Measurements from ENCODE around the gene EVA1B. TPM values are rescaled to one million over a fixed set of nuclear protein-coding genes. Genes with fewer than 3 reads are reported as not detected.
A peak's percentile ranks its signal among the peaks of the same experiment; 100 is the strongest.

EVA1B gene
- total RNA-seq, 1 donor from 2014 or later = 251 TPM

DNA sequence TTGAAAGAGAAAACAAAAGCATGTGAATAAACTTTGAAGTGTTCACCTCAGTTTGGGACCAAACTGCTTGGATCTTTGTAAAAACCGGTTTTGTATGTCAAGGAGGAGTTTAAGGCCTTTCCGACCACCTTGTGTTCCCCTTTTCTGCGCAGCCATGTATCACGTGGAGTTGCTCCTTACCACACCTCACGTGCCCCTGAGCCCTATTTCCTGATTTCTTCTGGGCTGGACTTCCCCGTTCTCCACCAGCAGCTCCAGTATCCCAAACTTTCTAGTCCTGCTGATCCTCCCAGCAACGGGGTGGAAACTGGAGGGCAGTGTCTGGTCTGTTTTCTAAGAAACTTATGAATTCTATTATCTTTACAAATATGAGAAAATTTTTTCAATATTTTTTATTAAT, 18.9 kb downstream of the EVA1B start:
- Histone ChIP-seq H3K27me3 (no peaks in the 10 kb centered on the region), H3K4me3 (no peak overlapping the region), H3K36me3 (peaks cover 42 to 47% of the 10 kb centered on the region in 2 donors), H3K4me1 (peaks cover 4 to 13% of the 10 kb centered on the region in 2 donors), H3K27ac (peak overlapping the region in 1 of 2 donors; percentile 19), H3K9me3 (no peaks in the 10 kb centered on the region)
- intact Hi-C loops (cut with DNase I) = no loop called here
- DNase-seq (ENCODE audit: low spot score in 2 of 2) = no peak
- TF ChIP-seq, protein P1, sequence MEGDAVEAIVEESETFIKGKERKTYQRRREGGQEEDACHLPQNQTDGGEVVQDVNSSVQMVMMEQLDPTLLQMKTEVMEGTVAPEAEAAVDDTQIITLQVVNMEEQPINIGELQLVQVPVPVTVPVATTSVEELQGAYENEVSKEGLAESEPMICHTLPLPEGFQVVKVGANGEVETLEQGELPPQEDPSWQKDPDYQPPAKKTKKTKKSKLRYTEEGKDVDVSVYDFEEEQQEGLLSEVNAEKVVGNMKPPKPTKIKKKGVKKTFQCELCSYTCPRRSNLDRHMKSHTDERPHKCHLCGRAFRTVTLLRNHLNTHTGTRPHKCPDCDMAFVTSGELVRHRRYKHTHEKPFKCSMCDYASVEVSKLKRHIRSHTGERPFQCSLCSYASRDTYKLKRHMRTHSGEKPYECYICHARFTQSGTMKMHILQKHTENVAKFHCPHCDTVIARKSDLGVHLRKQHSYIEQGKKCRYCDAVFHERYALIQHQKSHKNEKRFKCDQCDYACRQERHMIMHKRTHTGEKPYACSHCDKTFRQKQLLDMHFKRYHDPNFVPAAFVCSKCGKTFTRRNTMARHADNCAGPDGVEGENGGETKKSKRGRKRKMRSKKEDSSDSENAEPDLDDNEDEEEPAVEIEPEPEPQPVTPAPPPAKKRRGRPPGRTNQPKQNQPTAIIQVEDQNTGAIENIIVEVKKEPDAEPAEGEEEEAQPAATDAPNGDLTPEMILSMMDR (IDR thresholded peaks at IDR 0.05) = no peak

GRCh38 chr1:36303650-36304360, 19.6 kb downstream of the EVA1B start:
- no peak overlapping the region for H3K4me3 ChIP-seq
- no peak for DNase-seq (ENCODE audit: low spot score in 2 of 2)
- TF ChIP-seq, protein P1 (IDR thresholded peaks at IDR 0.05) = no peak
- no peaks in the 10 kb centered on the region for H3K27me3 ChIP-seq
- no peak overlapping the region for H3K27ac ChIP-seq
- peaks cover 4 to 13% of the 10 kb centered on the region in 2 donors for H3K4me1 ChIP-seq
- H3K9me3 ChIP-seq = no peaks in the 10 kb centered on the region
- intact Hi-C loops (cut with DNase I) = no loop called here
- H3K36me3 ChIP-seq = peaks cover 42 to 54% of the 10 kb centered on the region in 2 donors

DNA sequence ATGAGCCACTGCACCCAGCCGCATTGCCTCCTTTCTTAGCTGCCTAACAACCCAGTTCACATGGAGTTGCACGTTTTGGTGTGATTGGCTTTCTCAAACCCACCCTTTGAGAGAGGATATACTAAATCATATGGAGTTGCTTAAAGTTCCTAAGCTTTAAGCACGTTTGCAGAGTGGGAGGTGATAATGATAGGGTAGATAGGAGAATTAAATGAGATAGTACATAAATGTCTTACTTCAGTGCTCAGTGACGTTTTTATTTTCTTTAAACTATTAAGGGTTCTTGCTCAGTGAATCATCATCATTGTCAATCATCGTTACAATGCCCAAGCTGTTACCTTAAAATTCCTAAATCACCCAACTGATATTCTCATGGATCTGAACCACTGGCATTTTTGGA, 20.2 kb downstream of the EVA1B start:
- no peak overlapping the region for H3K4me3 ChIP-seq
- H3K36me3 ChIP-seq = peaks cover 45 to 60% of the 10 kb centered on the region in 2 donors
- no peaks in the 10 kb centered on the region for H3K27me3 ChIP-seq
- no peak overlapping the region for H3K27ac ChIP-seq
- no peaks in the 10 kb centered on the region for H3K9me3 ChIP-seq
- intact Hi-C loops (cut with DNase I) = no loop called here
- TF ChIP-seq, protein P1 (IDR thresholded peaks at IDR 0.05) = no peak
- DNase-seq (ENCODE audit: low spot score in 2 of 2) = no peak
- H3K4me1 ChIP-seq = peaks cover 4 to 13% of the 10 kb centered on the region in 2 donors

DNA sequence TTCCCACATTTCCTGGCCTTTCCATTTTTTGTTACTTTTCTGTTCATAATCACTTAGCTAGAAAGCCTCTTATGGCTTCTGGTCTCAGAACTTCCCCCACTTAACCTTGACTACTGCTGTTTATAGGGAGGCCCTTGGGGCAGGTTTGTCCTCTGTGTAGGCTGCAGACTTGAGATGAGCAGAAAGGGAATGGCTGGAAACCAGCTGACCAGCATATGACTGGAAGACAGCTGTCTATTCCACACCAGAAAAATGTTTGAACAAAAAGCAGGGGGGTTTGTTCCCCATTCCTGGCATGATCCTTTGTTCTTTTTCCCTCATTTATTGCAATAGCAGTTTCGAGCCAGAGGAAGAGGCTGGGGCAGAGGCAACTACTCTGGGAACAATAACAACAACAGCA, 22.2 kb downstream of the EVA1B start:
- Histone ChIP-seq H3K9me3 (no peaks in the 10 kb centered on the region), H3K27me3 (no peaks in the 10 kb centered on the region), H3K36me3 (peaks cover 59 to 80% of the 10 kb centered on the region in 2 donors), H3K27ac (no peak overlapping the region), H3K4me1 (peaks cover 4 to 6% of the 10 kb centered on the region in 2 donors), H3K4me3 (no peak overlapping the region)
- TF ChIP-seq, protein P1 (IDR thresholded peaks at IDR 0.05) = no peak
- intact Hi-C loops (cut with DNase I) = no loop called here
- DNase-seq (ENCODE audit: low spot score in 2 of 2) = no peak

GRCh38 chr1:36300526-36300925, 22.9 kb downstream of the EVA1B start:
- H3K36me3 ChIP-seq = peaks cover 59 to 84% of the 10 kb centered on the region in 2 donors
- no peak for DNase-seq (ENCODE audit: low spot score in 2 of 2)
- TF ChIP-seq, protein P1 (IDR thresholded peaks at IDR 0.05) = no peak
- no peaks in the 10 kb centered on the region for H3K9me3 ChIP-seq
- peaks cover 0 to 2% of the 10 kb centered on the region in 2 donors for H3K4me1 ChIP-seq
- peak overlapping the region; percentile 38 for H3K27ac ChIP-seq
- H3K27me3 ChIP-seq = no peaks in the 10 kb centered on the region
- intact Hi-C loops (cut with DNase I) = no loop called here
- H3K4me3 ChIP-seq = no peak overlapping the region

Measured in ascending aorta (tissue), 2 donors.